KMS-11 (cell line): ENCODE data around the gene MALT1.

Source experiments
- H2AFZ ChIP-seq: fragments of 200-600 bp; sonication (generic); 2 replicates; pipeline ENCODE4 v1.6.1; 2016; ENCODE audit warnings: antibody characterized with exemption, mixed run types, low read depth
- H3K27ac ChIP-seq: fragments of 200-600 bp; sonication (generic); 2 replicates; pipeline ENCODE4 v1.6.1; 2016; ENCODE audit warnings: mild to moderate bottlenecking, mixed run types
- H3K27me3 ChIP-seq: fragments of 200-600 bp; sonication (generic); 2 replicates; pipeline ENCODE4 v1.6.1; 2017; ENCODE audit warnings: mild to moderate bottlenecking, low read depth, mixed run types, moderate library complexity; ENCODE audit not compliant: insufficient read depth
- H3K36me3 ChIP-seq: fragments of 200-600 bp; sonication (generic); 2 replicates; pipeline ENCODE4 v1.6.1; 2017; ENCODE audit warnings: mild to moderate bottlenecking, mixed run types; ENCODE audit not compliant: insufficient read depth
- H3K4me1 ChIP-seq: fragments of 200-600 bp; sonication (generic); 2 replicates; pipeline ENCODE4 v1.6.1; 2016; ENCODE audit warnings: mild to moderate bottlenecking, low read depth, mixed run types; ENCODE audit not compliant: poor library complexity, severe bottlenecking
- H3K4me2 ChIP-seq: fragments of 200-600 bp; sonication (generic); 2 replicates; pipeline ENCODE4 v1.7.0; 2016; ENCODE audit warnings: mild to moderate bottlenecking, mixed run types
- H3K4me3 ChIP-seq: fragments of 200-600 bp; sonication (generic); IDR thresholded peaks from 2 replicates; pipeline ENCODE4 v1.6.1; 2017; ENCODE audit warnings: low read depth, low read length, mixed read lengths; ENCODE audit not compliant: insufficient read depth
- H3K79me2 ChIP-seq: fragments of 200-600 bp; sonication (generic); 2 replicates; pipeline ENCODE4 v1.6.1; 2016; ENCODE audit warnings: low read depth, mixed run types; ENCODE audit not compliant: insufficient read depth
- H3K9ac ChIP-seq: fragments of 200-600 bp; sonication (generic); 2 replicates; pipeline ENCODE4 v1.6.1; 2016; ENCODE audit warnings: mild to moderate bottlenecking, mixed run types
- H4K20me1 ChIP-seq: fragments of 200-600 bp; sonication (generic); 2 replicates; pipeline ENCODE4 v1.6.1; 2016; ENCODE audit warnings: mild to moderate bottlenecking, mixed run types; ENCODE audit not compliant: insufficient read depth
- CTCF ChIP-seq: fragments of 200-600 bp; sonication (generic); conservative IDR thresholded peaks from 2 replicates; pipeline ENCODE4 v1.6.1; 2017; ENCODE audit warnings: low read depth, mild to moderate bottlenecking, antibody characterized with exemption, low read length, moderate library complexity, mixed read lengths

The MALT1 gene

GRCh38 chr18:58631301-58631700 lies 40.0 kb upstream of the MALT1 start:
- peak overlapping the region; percentile 92; the same call in 1 of the 2 replicates for H3K27ac ChIP-seq
- H3K4me1 ChIP-seq, result peaks cover 80% of the 10 kb centered on the region
- no peak overlapping the region for H3K4me3 ChIP-seq
- no peaks in the 10 kb centered on the region for H3K36me3 ChIP-seq
- H2AFZ ChIP-seq, result peak overlapping the region; percentile 6; the same call in 1 of the 2 replicates
- H3K9ac ChIP-seq, result no peak overlapping the region
- H3K27me3 ChIP-seq, result no peaks in the 10 kb centered on the region
- peaks cover 20% of the 10 kb centered on the region for H3K79me2 ChIP-seq
- TF ChIP-seq CTCF, result no peak
- H4K20me1 ChIP-seq, result no peaks in the 10 kb centered on the region
- H3K4me2 ChIP-seq, result peak overlapping the region; percentile 49; the same call in 1 of the 2 replicates

GRCh38 chr18:58632552-58632951 lies 38.7 kb upstream of the MALT1 start:
- Histone ChIP-seq H3K79me2 (peaks cover 11% of the 10 kb centered on the region), H3K4me3 (no peak overlapping the region), H3K27ac (peak overlapping the region; percentile 92), H3K9ac (no peak overlapping the region; the same call in 1 of the 2 replicates), H2AFZ (no peak overlapping the region), H3K4me2 (peak overlapping the region; percentile 1; the same call in 1 of the 2 replicates), H4K20me1 (no peaks in the 10 kb centered on the region), H3K27me3 (no peaks in the 10 kb centered on the region), H3K36me3 (no peaks in the 10 kb centered on the region), H3K4me1 (peaks cover 91% of the 10 kb centered on the region)
- TF ChIP-seq CTCF, result no peak

DNA sequence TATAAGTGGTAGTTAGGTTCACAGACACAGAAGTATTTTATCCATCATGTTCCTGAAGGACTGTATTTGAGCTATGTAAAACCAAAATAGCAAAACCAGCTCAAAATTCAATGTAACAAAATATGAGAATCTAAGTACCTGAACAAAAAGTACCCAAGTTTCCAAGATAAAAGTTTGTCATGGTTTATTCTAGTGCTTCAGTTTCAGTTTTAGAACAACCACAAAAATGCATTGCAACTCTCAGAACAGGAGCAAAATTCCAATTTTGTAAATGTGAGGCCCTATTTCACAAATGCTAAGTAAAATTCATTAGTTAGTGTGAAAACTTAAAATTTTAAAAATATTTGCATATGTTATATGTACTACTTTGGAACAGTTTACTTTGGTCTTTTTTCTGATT lies 37.4 kb upstream of the MALT1 start:
- H3K4me1 ChIP-seq, result peaks cover 98% of the 10 kb centered on the region
- 0 out of 2 replicates have a peak overlapping the region, but pooled peaks have one; percentile 1 for H2AFZ ChIP-seq
- H3K4me2 ChIP-seq, result peak overlapping the region; percentile 71
- no peaks in the 10 kb centered on the region for H3K79me2 ChIP-seq
- no peak for TF ChIP-seq CTCF
- no peaks in the 10 kb centered on the region for H3K27me3 ChIP-seq
- no peaks in the 10 kb centered on the region for H4K20me1 ChIP-seq
- H3K9ac ChIP-seq, result peak overlapping the region; percentile 58
- no peak overlapping the region for H3K4me3 ChIP-seq
- H3K27ac ChIP-seq, result peak overlapping the region; percentile 92
- H3K36me3 ChIP-seq, result no peaks in the 10 kb centered on the region

DNA sequence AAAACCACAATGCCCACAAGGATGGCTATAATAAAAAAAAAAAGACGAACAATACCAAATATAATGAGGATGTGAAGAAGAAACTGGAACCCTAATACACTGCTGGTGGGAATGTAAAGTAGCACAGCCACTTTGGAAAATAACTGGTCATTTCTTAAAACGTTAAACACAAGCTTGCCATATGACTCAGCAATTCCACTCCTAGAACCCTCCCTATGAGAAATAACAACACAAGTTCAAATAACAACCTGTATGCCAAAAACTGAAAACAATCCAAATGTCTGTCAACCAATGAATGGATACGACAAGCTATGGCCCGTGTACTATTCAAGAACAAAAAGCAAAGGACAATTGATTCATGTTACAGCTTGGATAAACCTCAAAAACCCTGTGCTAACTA lies 35.4 kb upstream of the MALT1 start:
- peaks cover 99% of the 10 kb centered on the region for H3K4me1 ChIP-seq
- peak overlapping the region; percentile 53; the same call in 1 of the 2 replicates for H2AFZ ChIP-seq
- no peaks in the 10 kb centered on the region for H3K27me3 ChIP-seq
- TF ChIP-seq CTCF, result no peak
- H3K9ac ChIP-seq, result no peak overlapping the region; the same call in 1 of the 2 replicates
- H3K79me2 ChIP-seq, result no peaks in the 10 kb centered on the region
- no peaks in the 10 kb centered on the region for H3K36me3 ChIP-seq
- peak overlapping the region; percentile 92 for H3K27ac ChIP-seq
- peak overlapping the region; percentile 71 for H3K4me2 ChIP-seq
- no peak overlapping the region for H3K4me3 ChIP-seq
- no peaks in the 10 kb centered on the region for H4K20me1 ChIP-seq
